NB4 (cell line): ENCODE data around the gene VPS35L.

Experiments
- DNase-seq: peaks from one replicate; pipeline ENCODE4 v3.0.0; 2010; ENCODE audit warnings: low read depth
- H3K4me3 ChIP-seq: one replicate; pipeline ENCODE4 v1.5.1; 2011; ENCODE audit warnings: mild to moderate bottlenecking, low read depth, low read length, moderate library complexity
- CTCF ChIP-seq: IDR thresholded peaks from one replicate; pipeline ENCODE4 v1.5.1; 2012; ENCODE audit warnings: low read depth, low read length
- MAX ChIP-seq: IDR thresholded peaks from 2 replicates; pipeline ENCODE4 v1.6.1; 2011; ENCODE audit warnings: low read depth, low read length
- MYC ChIP-seq: IDR thresholded peaks from 2 replicates; pipeline ENCODE4 v1.6.1; 2011; ENCODE audit warnings: low read depth, low read length
- POLR2A ChIP-seq: IDR thresholded peaks from 2 replicates; pipeline ENCODE4 v1.6.1; 2011; ENCODE audit warnings: mild to moderate bottlenecking; ENCODE audit not compliant: insufficient read length; ENCODE audit errors: extremely low read depth

The VPS35L gene

GRCh38 chr16:19605701-19606100, 50.2 kb downstream of the VPS35L start:
- H3K4me3 ChIP-seq, result no peak overlapping the region
- no peak for DNase-seq
- TF ChIP-seq CTCF (no peak), POLR2A (no peak), MAX (no peak), MYC (no peak)

- DNase-seq, result no peak
- TF ChIP-seq MYC (no peak), CTCF (no peak), POLR2A (no peak), MAX (no peak)
- no peak overlapping the region for H3K4me3 ChIP-seq
Measured at GRCh38 chr16:19607616-19608280, 52.2 kb downstream of the VPS35L start.

GRCh38 chr16:19609359-19609758, 53.9 kb downstream of the VPS35L start:
- DNase-seq, result no peak
- no peak for TF ChIP-seq MAX
- TF ChIP-seq MYC, result no peak
- TF ChIP-seq CTCF, result no peak
- no peak for TF ChIP-seq POLR2A

GRCh38 chr16:19610200-19610599, 54.7 kb downstream of the VPS35L start:
- DNase-seq, result no peak
- H3K4me3 ChIP-seq, result no peak overlapping the region
- TF ChIP-seq MYC, result no peak
- no peak for TF ChIP-seq CTCF
- TF ChIP-seq POLR2A, result no peak
- TF ChIP-seq MAX, result no peak

More at GRCh38 chr16:19609359-19609758, 53.9 kb downstream of the VPS35L start:
- H3K4me3 ChIP-seq, result no peak overlapping the region

- TF ChIP-seq CTCF (no peak), POLR2A (no peak), MAX (no peak), MYC (no peak)
- no peak overlapping the region for H3K4me3 ChIP-seq
- DNase-seq, result no peak
Measured at GRCh38 chr16:19613834-19614233, 58.3 kb downstream of the VPS35L start.

GRCh38 chr16:19616241-19616640, 60.7 kb downstream of the VPS35L start:
- DNase-seq, result no peak
- H3K4me3 ChIP-seq, result no peak overlapping the region
- TF ChIP-seq MAX, result no peak
- TF ChIP-seq POLR2A, result no peak
- TF ChIP-seq CTCF, result no peak
- no peak for TF ChIP-seq MYC
